PC-9 (cell line): Measurements from ENCODE around the gene MED22. TPM values are rescaled to one million over a fixed set of nuclear protein-coding genes. Genes with fewer than 3 reads are reported as not detected.
"Not testable (repeated sequence)": the region's sequence is repeated elsewhere in the genome, so short reads cannot be mapped to it uniquely, and the experiment has no call there.

Experiments used
- BruUV-seq: library from RNA; stranded (reverse); fragments of 400-500 nt; replicated peaks from 2 replicates; lab custom pipeline; 2021; lab: Mats Ljungman, UMichigan
- CTCF ChIA-PET: fragments of 300-600 bp; sonication (Branson Sonifier 250); formaldehyde crosslinking; loops from one replicate; lab custom pipeline; 2022; ENCODE audit warnings: antibody characterized with exemption; lab: Charles Lee
- POLR2A ChIA-PET: fragments of 300-600 bp; sonication (Branson Sonifier 250); formaldehyde crosslinking; loops from one replicate; lab custom pipeline; 2022; ENCODE audit warnings: antibody characterized with exemption; ENCODE audit not compliant: unreplicated experiment; lab: Charles Lee
- DNase-seq, 2 experiments: peaks; one replicate each; pipeline versions ENCODE4 v3.0.0 to v3.0.0-alpha.2; 2015 to 2022; ENCODE audit warnings: mixed read lengths in 1 of 2
- H2AFZ ChIP-seq: fragments of 200-600 bp; sonication (generic); 2 replicates; pipeline ENCODE4 v1.8.1; 2017; ENCODE audit warnings: antibody characterized with exemption
- H3F3A ChIP-seq: fragments of 200-600 bp; sonication (generic); 2 replicates; pipeline ENCODE4 v1.8.1; 2017; ENCODE audit warnings: antibody characterized with exemption, mild to moderate bottlenecking, low read depth; ENCODE audit not compliant: insufficient read depth
- H3K27ac ChIP-seq: fragments of 200-600 bp; sonication (generic); 2 replicates; pipeline ENCODE4 v1.6.1; 2016; ENCODE audit warnings: mixed run types
- H3K27me3 ChIP-seq: fragments of 200-600 bp; sonication (generic); 2 replicates; pipeline ENCODE4 v1.6.1; 2016; ENCODE audit warnings: low read depth, mixed run types; ENCODE audit not compliant: insufficient read depth
- H3K36me3 ChIP-seq: fragments of 200-600 bp; sonication (generic); 2 replicates; pipeline ENCODE4 v1.6.1; 2016; ENCODE audit warnings: low read depth, mixed run types
- H3K4me1 ChIP-seq: fragments of 200-600 bp; sonication (generic); replicated peaks from 2 replicates; pipeline ENCODE4 v1.6.1; 2016; ENCODE audit warnings: mixed run types; ENCODE audit not compliant: insufficient read depth
- H3K4me2 ChIP-seq: fragments of 200-600 bp; sonication (generic); 2 replicates; pipeline ENCODE4 v1.6.1; 2017; ENCODE audit warnings: mixed run types
- H3K4me3 ChIP-seq: fragments of 200-600 bp; sonication (generic); 2 replicates; pipeline ENCODE4 v1.6.1; 2016; ENCODE audit warnings: mixed run types
- H3K79me2 ChIP-seq: fragments of 200-600 bp; sonication (generic); 2 replicates; pipeline ENCODE4 v1.6.1; 2017; ENCODE audit warnings: low read depth, mixed run types
- H3K9me2 ChIP-seq: fragments of 200-600 bp; sonication (generic); 2 replicates; pipeline ENCODE4 v1.8.1; 2017; ENCODE audit warnings: mild to moderate bottlenecking; ENCODE audit not compliant: insufficient read depth
- H3K9me3 ChIP-seq: fragments of 200-600 bp; sonication (generic); 2 replicates; pipeline ENCODE4 v1.8.1; 2016; ENCODE audit warnings: low read depth; ENCODE audit not compliant: insufficient read depth
- H4K20me1 ChIP-seq: fragments of 200-600 bp; sonication (generic); 2 replicates; pipeline ENCODE4 v1.8.1; 2017; ENCODE audit not compliant: insufficient read depth
- CTCF ChIP-seq: fragments of 200-600 bp; sonication (generic); conservative IDR thresholded peaks from 2 replicates; pipeline ENCODE4 v1.6.1; 2017; ENCODE audit warnings: mixed run types, antibody characterized with exemption, mild to moderate bottlenecking, moderate library complexity
- EZH2 ChIP-seq: fragments of 200-600 bp; sonication (generic); IDR thresholded peaks from 2 replicates; pipeline ENCODE4 v1.8.0; 2017; ENCODE audit warnings: antibody characterized with exemption, low read depth
- intact Hi-C: fragments of 100-400 bp; cut with micrococcal nuclease; formaldehyde crosslinking; loops from one replicate; pipeline ENCODE4 v1.10.0; 2022; ENCODE audit not compliant: unreplicated experiment
- total RNA-seq: library from RNA; stranded (reverse); gene quantifications from 2 replicates; pipeline ENCODE4 v1.2.3, GENCODE V29; 2021

Gene MED22
- total RNA-seq, 1 experiment from 2014 or later, result 38.7 TPM

- H3K79me2 ChIP-seq, result peaks cover 10% of the 10 kb centered on the region
- no peaks in the 10 kb centered on the region for H3K9me3 ChIP-seq
- 0 out of 2 replicates have a peak, but pooled peaks cover 2% of the 10 kb centered on the region for H4K20me1 ChIP-seq
- no peak for DNase-seq
- intact Hi-C loops, result no loop called here
- H3F3A ChIP-seq, result peaks cover 6% of the 10 kb centered on the region; the same call in 1 of the 2 replicates
- H3K27ac ChIP-seq, result no peak overlapping the region
- H3K4me3 ChIP-seq, result no peak overlapping the region
- no peaks in the 10 kb centered on the region for H3K27me3 ChIP-seq
- no TSS peak for BruUV-seq
- no peaks in the 10 kb centered on the region for H3K4me1 ChIP-seq
- H3K4me2 ChIP-seq, result no peak overlapping the region
- ChIA-PET POLR2A (no interaction called here), CTCF (no interaction called here)
- TF ChIP-seq EZH2 (no peak), CTCF (no peak)
- no peak overlapping the region for H2AFZ ChIP-seq
- no peaks in the 10 kb centered on the region; the same call in 1 of the 2 replicates for H3K36me3 ChIP-seq
- H3K9me2 ChIP-seq, result no peaks in the 10 kb centered on the region
Measured at GRCh38 chr9:133340256-133340655, 7.7 kb downstream of the MED22 start.

GRCh38 chr9:133339641-133340040 lies 8.3 kb downstream of the MED22 start:
- BruUV-seq, result no TSS peak
- Histone ChIP-seq H3K9me2 (no peaks in the 10 kb centered on the region), H3K36me3 (no peaks in the 10 kb centered on the region; the same call in 1 of the 2 replicates), H3K27ac (no peak overlapping the region), H3K79me2 (peaks cover 13% of the 10 kb centered on the region), H3K9me3 (no peaks in the 10 kb centered on the region), H2AFZ (no peak overlapping the region), H3F3A (peaks cover 7% of the 10 kb centered on the region; the same call in 1 of the 2 replicates), H4K20me1 (0 out of 2 replicates have a peak, but pooled peaks cover 9% of the 10 kb centered on the region), H3K4me3 (no peak overlapping the region), H3K27me3 (no peaks in the 10 kb centered on the region), H3K4me2 (no peak overlapping the region), H3K4me1 (peaks cover 3% of the 10 kb centered on the region)
- ChIA-PET POLR2A (no interaction called here), CTCF (no interaction called here)
- no peak for DNase-seq
- no peak for TF ChIP-seq CTCF
- TF ChIP-seq EZH2, result no peak
- intact Hi-C loops, result loop anchor here (5.0 kb wide), 2 partner anchors 63 to 307 kb away; partner anchors contain the start of gene GTF3C5

- Histone ChIP-seq H3K27ac (peak within 1 kb of the TSS; percentile 48), H2AFZ (peak within 1 kb of the TSS; percentile 91), H3K27me3 (no peaks in the 10 kb centered on the region), H3F3A (peaks cover 24% of the 10 kb centered on the region; the same call in 1 of the 2 replicates), H3K9me3 (no peaks in the 10 kb centered on the region), H4K20me1 (peaks cover 22% of the 10 kb centered on the region), H3K36me3 (peaks cover 12% of the 10 kb centered on the region; the same call in 1 of the 2 replicates), H3K9me2 (no peaks in the 10 kb centered on the region), H3K4me2 (peak within 1 kb of the TSS; percentile 88), H3K4me1 (peaks cover 15% of the 10 kb centered on the region), H3K79me2 (peaks cover 33% of the 10 kb centered on the region), H3K4me3 (peak within 1 kb of the TSS; percentile 94)
- BruUV-seq, result TSS peak; percentile 90
- intact Hi-C loops, result loop anchor here (1.0 to 5.0 kb wide), 3 partner anchors 12 to 304 kb away; partner anchors contain the start of genes GTF3C5, MED22 and RPL7A
- CTCF ChIA-PET, result no interaction called here
- peak; percentile 76 to 92 for DNase-seq
- TF ChIP-seq CTCF (no peak), EZH2 (no peak)
- POLR2A ChIA-PET, result interaction anchor here (0.7 kb wide), 3 partner anchors 8 to 896 kb away, joined by 3 to 22 read pairs (median 8); no protein-coding TSS in a partner anchor
Measured at GRCh38 chr9:133335924-133336811, 11.8 kb downstream of the MED22 start, which contains the start of gene SURF6. TSS of gene SURF6 (minus strand) at chr9:133336188. CDS start at chr9:133336132, 56 bp downstream.

GRCh38 chr9:133334888-133335287 lies 13.0 kb downstream of the MED22 start:
- DNase-seq, BruUV-seq, H3K27ac ChIP-seq, H2AFZ ChIP-seq, H3K9me3 ChIP-seq, H3K27me3 ChIP-seq, H3K9me2 ChIP-seq: not testable (repeated sequence)
- CTCF ChIA-PET, result interaction anchor here (0.6 to 0.7 kb wide), 4 partner anchors 24 to 346 kb away, joined by 3 to 9 read pairs (median 8); no protein-coding TSS in a partner anchor
- Histone ChIP-seq H3K36me3 (peaks cover 20% of the 10 kb centered on the region; the same call in 1 of the 2 replicates), H4K20me1 (peaks cover 34% of the 10 kb centered on the region), H3K4me2 (peak overlapping the region; percentile 88), H3K4me3 (peak overlapping the region; percentile 94), H3F3A (peaks cover 37% of the 10 kb centered on the region), H3K4me1 (peaks cover 19% of the 10 kb centered on the region), H3K79me2 (peaks cover 33% of the 10 kb centered on the region)
- POLR2A ChIA-PET, result interaction anchor here (0.6 to 0.7 kb wide), 3 partner anchors 98 to 305 kb away, joined by 3 to 4 read pairs (median 3); no protein-coding TSS in a partner anchor
- intact Hi-C loops, result loop anchor here (5.0 kb wide), 2 partner anchors 67 to 303 kb away; partner anchors contain the start of gene GTF3C5
